ENCODE data around the gene NOTCH4. TPM values are rescaled to one million over a fixed set of nuclear protein-coding genes. Genes with fewer than 3 reads are reported as not detected.
A peak's percentile ranks its signal among the peaks of the same experiment; 100 is the strongest.

The NOTCH4 gene
- total and polyA plus RNA-seq, 2 of the 4 experiments (the other 2 are of a cell fraction): 0.96 to 1.3 TPM

GRCh38 chr6:32178547-32179440, 45.1 kb downstream of the NOTCH4 start:
- Histone ChIP-seq H3K18ac (ENCODE audit: low read depth, low read length) (peak overlapping the region; percentile 3; the same call in 1 of the 2 replicates), H3K27me3 (ENCODE audit: control insufficient read depth, insufficient read depth, low read length) (no peaks in the 10 kb centered on the region), H2AFZ (replicated peaks; ENCODE audit: low read length, poor library complexity) (peak overlapping the region; percentile 85), H4K20me1 (ENCODE audit: insufficient read depth, low read length) (peaks cover 3% of the 10 kb centered on the region; the same call in 1 of the 2 replicates), H3K36me3 (ENCODE audit: control insufficient read depth, insufficient read depth, low read length) (peaks cover 18% of the 10 kb centered on the region; the same call in 1 of the 2 replicates), H2AK5ac (ENCODE audit: low read depth, low read length) (peak overlapping the region; percentile 92), H2BK120ac (ENCODE audit: low read depth, low read length) (no peak overlapping the region), H3K9me3 (ENCODE audit: control insufficient read depth, insufficient read depth, low read length) (no peaks in the 10 kb centered on the region), H4K5ac (ENCODE audit: low read depth, low read length) (peak overlapping the region; percentile 38), H3K4me1 (ENCODE audit: control insufficient read depth, insufficient read depth, low read length) (peaks cover 5% of the 10 kb centered on the region), H3K14ac (replicated peaks; ENCODE audit: low read depth, low read length) (peak overlapping the region; percentile 95), H2BK15ac (ENCODE audit: low read depth, low read length) (no peak overlapping the region; the same call in 2 of the 3 replicates), H3K27ac (ENCODE audit: insufficient read depth, low read length) (peak overlapping the region; percentile 69), H3K4me3 (ENCODE audit: insufficient read depth, low read depth, low read length) (peak overlapping the region; percentile 65), H3K9ac (ENCODE audit: low read depth, low read length) (peak overlapping the region; percentile 92), H4K8ac (ENCODE audit: low read depth in 2 of 2, low read length in 2 of 2) (peak overlapping the region; percentile 58 to 70; a peak in 2 of 4 replicates), H2BK5ac (ENCODE audit: low read depth, low read length, poor library complexity, severe bottlenecking) (peak overlapping the region; percentile 66), H3K4me2 (ENCODE audit: low read depth, low read length) (peak overlapping the region; percentile 99), H3K23ac (ENCODE audit: low read depth, low read length) (peak overlapping the region; percentile 86), H3K9me1 (ENCODE audit: insufficient read depth, low read length) (peaks cover 19% of the 10 kb centered on the region), H3K4ac (ENCODE audit: low read depth, low read length) (peak overlapping the region; percentile 87), H3K79me1 (ENCODE audit: low read depth in 1 of 2, low read length in 2 of 2) (peaks cover 22 to 50% of the 10 kb centered on the region in 2 experiments), H2AK9ac (replicated peaks; ENCODE audit: low read depth, low read length, poor library complexity) (peak overlapping the region; percentile 92), H2BK20ac (ENCODE audit: low read depth, low read length) (no peak overlapping the region), H3K56ac (ENCODE audit: extremely low read depth, insufficient read depth, low read length) (peak overlapping the region; percentile 46; the same call in 1 of the 2 replicates), H4K91ac (ENCODE audit: insufficient read depth, low read depth, low read length) (peak overlapping the region; percentile 85)
- ATAC-seq (ENCODE audit: low read depth) (no peak), DNase-seq (no peak)
- intact Hi-C loops (cut with micrococcal nuclease): loop anchor here (5.0 kb wide), 1 partner anchor 61 kb away; no protein-coding TSS in a partner anchor
- dilution Hi-C loops (cut with HindIII; ENCODE audit: low sequenced_read_pairs, unreplicated experiment): no loop called here
- CTCF ChIA-PET: interaction anchor here (0.6 kb wide), 1 partner anchor 190 kb away, joined by 4 read pairs; no protein-coding TSS in a partner anchor
- TF ChIP-seq BHLHE40 (IDR thresholded peaks at IDR 0.05; ENCODE audit: low read depth, low read length): no peak
- no peak for TF ChIP-seq CHD1 (IDR thresholded peaks at IDR 0.05; ENCODE audit: low read depth, low read length)
- 0 out of 2 replicates have a peak, but pooled peaks have one; percentile 5 for TF ChIP-seq MXI1 (IDR thresholded peaks at IDR 0.05; ENCODE audit: borderline replicate concordance, low read depth, low read length)
- no peak for TF ChIP-seq CTCF (conservative IDR thresholded peaks at IDR 0.05; ENCODE audit: low read depth, low read length)
- 0 out of 2 replicates have a peak, but pooled peaks have one; percentile 1 for TF ChIP-seq POLR2A (IDR thresholded peaks at IDR 0.05; ENCODE audit: low read depth, low read length)
- no peak for TF ChIP-seq ELK1 (IDR thresholded peaks at IDR 0.05; ENCODE audit: borderline replicate concordance, low read depth, low read length)
- TF ChIP-seq NFE2L2 (IDR thresholded peaks at IDR 0.05; ENCODE audit: low read depth, low read length): no peak
- no peak for TF ChIP-seq CEBPB (IDR thresholded peaks at IDR 0.05; ENCODE audit: low read depth, low read length)
- TF ChIP-seq RAD21 (IDR thresholded peaks at IDR 0.05; ENCODE audit: low read length): no peak
- no peak for TF ChIP-seq FOS (IDR thresholded peaks at IDR 0.05; ENCODE audit: low read depth, low read length)
- no peak for TF ChIP-seq MAFK (IDR thresholded peaks at IDR 0.05; ENCODE audit: low read depth, low read length)
- peak; percentile 61 for TF ChIP-seq USF2 (IDR thresholded peaks at IDR 0.05; ENCODE audit: low read depth, low read length)
- WGBS, 2 experiments (ENCODE audit: extremely low coverage in 2 of 2, insufficient read length in 1 of 2): 1 to 100% methylated on average over 1 to 10 of the region's 24 CpGs
- in situ Hi-C loops (cut with MboI; ENCODE audit: low sequenced_read_pairs): loop anchor here (10.0 to 25.0 kb wide), 2 partner anchors 204 to 784 kb away; partner anchors contain the start of genes BRD2, DXO and HLA-DMA
- POLR2A ChIA-PET (ENCODE audit: unreplicated experiment): no interaction called here
- BruUV-seq (replicated peaks): no TSS peak
